SK-N-MC (cell line): ENCODE results near the gene LRRN2.

ENCODE experiments used
- EZH2 ChIP-seq: fragments of 200-600 bp; sonication (generic); IDR thresholded peaks from one replicate; pipeline ENCODE4 v1.6.1; 2017; ENCODE audit warnings: antibody characterized with exemption
- FOXP2 ChIP-seq: optimal IDR thresholded peaks from 2 replicates; pipeline ENCODE3; 2011; ENCODE audit warnings: mild to moderate bottlenecking, moderate library complexity; ENCODE audit not compliant: insufficient read depth; ENCODE audit errors: extremely low read length, control extremely low read depth
- POLR2AphosphoS5 ChIP-seq: IDR thresholded peaks from 2 replicates; pipeline ENCODE4 v1.6.1; 2012; ENCODE audit warnings: mild to moderate bottlenecking, low read depth, low read length, borderline replicate concordance

GRCh38 chr1:204647114-204647804 lies 38.3 kb downstream of the LRRN2 start:
- no peak for TF ChIP-seq EZH2
- no peak for TF ChIP-seq POLR2AphosphoS5
- TF ChIP-seq FOXP2: no peak
